Activated CD4-positive, alpha-beta T cell treated with anti-CD3 and anti-CD28 coated beads, Interleukin-2, amount 50 U/mL, for 1 hour (primary cell): ENCODE results near the gene FHAD1.
"Not testable (repeated sequence)": the region's sequence is repeated elsewhere in the genome, so short reads cannot be mapped to it uniquely, and the experiment has no call there.

ENCODE experiments used
- DNase-seq: peaks from one replicate; pipeline ENCODE4 v3.0.0-alpha.2; 2020

The FHAD1 gene

DNA sequence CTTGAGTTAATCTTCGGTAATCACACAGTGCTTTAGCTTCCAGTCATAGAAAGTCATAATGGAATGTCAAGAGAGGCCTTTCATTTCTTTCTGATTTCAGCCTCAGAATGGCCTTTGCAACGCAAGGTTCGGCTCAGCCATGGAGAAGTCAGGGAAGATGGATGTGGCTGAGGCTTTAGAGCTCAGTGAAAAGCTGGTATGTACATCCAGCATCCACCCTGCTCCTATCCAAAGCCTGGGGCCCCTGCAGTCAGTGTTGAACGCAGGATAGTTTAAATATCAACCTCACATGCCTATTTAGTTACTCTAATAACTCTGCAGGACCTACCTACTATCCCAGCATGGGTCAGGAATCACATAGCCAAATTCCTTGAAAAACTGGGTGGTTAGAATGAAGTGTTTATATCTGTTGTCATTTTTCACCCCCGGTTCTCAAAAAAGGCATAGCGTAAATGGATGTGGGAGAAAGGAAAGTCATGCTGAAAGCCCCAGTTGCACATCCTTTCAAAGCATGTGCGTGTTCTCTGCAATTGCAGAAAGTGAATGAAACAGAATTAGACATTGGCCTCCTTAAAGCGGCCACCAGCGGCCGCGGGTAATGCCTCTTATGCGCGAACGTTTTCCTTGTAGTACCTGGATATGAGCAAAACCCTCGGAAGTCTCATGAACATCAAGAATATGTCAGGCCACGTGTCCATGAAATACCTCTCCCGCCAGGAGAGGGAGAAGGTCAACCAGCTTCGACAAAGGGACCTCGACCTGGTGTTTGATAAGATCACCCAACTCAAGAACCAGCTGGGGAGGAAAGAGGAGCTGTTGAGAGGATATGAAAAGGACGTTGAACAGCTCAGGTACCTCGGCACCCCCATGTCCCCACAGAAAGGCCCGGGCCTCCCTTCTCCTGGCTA, 133.8 kb downstream of the FHAD1 start:
- no peak for DNase-seq

DNA sequence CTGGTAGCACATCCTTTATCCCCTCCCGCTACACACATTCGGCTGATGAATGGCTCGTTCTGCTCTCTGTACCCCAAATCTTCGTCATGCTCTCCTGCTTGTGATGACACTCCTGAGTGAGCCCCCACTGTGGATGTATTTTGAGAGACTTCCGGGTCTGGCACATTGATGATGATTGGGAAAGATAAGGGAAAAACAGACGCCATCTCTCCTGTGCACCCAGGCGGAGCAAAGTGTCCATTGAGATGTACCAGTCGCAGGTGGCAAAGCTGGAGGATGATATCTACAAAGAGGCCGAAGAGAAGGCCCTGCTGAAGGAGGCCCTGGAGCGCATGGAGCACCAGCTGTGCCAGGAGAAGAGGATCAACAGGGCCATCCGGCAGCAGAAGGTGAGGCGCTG, 134.8 kb downstream of the FHAD1 start:
- DNase-seq = no peak

DNA sequence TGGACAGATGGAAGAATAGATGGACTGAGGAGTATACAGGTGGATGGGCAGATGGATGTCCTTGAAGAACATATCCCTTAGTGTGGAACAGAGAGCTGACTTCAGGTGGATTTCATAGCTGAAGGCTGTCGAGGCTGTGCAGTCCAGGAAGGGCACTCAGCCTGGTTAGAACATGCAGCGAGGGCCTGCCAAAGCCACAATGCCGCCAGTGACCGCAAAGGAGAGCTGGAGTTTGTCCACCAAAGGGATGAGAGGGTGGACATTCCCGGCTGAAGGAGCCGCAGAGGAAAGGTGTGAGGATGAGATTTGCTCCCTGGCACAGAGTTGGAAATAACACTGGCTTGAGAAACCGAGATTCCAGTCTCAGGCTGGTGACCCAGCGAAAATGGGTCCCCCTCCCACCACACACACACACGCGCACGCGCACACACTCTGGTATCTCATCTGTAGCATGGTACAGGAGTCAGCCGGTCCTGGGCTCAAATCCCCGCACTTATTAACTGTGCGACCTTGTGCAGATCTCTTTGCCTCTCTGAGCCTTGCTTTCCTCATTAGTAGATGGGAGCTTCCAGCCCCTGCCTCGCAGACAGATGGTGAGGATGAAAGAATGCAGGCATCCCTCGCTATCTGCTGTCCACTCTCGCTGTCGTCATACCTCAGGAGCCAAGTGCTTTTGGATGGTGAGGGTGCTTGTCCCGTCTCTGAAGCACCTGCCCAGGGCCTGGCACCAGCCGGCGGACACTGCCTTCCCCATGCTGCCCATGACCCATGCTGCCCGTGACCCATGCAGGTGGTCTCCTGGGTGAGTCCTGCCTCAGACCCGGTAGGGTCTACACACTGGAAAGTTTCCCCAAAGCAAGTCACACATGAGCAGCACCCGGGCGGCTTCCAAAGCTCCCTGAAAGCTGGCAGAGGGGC, 135.8 kb downstream of the FHAD1 start:
- no peak for DNase-seq

DNA sequence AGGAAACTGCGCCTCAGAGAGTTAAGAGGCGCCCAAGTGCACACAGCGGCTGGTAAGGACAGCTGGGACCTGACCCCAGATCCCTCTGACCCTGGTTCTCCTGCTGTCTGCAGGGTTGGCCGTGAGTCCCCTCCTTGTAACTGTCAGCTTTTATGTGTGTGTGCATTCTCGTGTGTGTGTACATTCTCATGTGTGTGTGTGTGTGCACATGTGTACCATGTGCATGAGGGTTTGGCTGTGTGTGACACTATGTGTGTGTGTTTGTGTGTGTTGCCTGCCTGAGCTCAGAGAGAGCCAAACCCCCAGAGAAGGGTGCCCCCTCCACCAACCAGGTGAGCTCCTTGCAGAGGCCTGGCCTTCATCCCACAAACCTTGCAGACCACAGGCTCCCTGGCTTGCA, 136.8 kb downstream of the FHAD1 start:
- DNase-seq = no peak

DNA sequence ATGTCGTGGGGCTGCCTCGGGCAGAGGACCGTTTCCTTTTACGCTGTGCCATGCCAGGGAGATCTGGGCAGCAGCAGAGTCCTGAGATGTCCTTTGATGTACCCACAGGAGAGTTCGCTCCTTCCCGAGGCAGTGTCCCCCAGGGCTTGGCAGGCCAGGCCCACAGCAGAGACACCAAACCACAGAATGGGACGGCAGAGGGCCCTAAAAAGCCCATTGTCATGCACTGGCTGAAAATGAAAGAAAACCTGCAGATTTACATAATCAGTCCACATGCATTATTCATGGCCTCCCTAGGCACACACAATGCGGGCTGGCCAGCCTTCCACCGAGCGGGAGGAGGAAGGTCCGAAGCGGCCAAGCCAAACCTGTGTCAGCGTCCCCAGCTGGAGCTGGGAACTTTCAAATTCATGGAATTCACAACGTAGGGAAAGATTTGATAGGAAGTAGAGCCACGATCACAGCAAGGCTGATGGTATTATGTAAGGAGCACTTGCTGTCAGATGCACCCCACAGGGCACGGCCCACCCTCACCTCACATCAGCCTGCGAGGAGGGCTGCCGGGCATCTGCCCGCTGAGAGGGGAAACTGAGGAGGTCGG, 137.4 kb downstream of the FHAD1 start:
- no peak for DNase-seq

DNA sequence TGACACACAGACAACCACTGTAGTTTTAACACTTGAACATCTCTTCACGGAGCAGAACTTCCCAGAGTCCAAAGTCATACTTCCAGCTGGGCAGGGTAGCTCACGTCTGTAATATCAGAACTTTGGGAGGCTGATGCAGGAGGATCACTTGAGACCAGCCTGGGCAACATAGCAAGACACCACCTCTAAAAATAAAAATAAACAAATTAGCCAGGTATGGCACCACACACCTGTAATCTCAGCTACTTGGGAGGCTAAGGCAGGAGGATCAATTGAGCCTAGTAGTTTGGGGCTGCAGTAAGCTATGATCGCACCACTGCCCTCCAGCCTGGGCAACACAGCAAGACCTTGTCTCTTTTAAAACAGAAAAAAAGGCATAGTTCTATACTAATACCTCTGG, 138.4 kb downstream of the FHAD1 start:
- DNase-seq = no peak

DNA sequence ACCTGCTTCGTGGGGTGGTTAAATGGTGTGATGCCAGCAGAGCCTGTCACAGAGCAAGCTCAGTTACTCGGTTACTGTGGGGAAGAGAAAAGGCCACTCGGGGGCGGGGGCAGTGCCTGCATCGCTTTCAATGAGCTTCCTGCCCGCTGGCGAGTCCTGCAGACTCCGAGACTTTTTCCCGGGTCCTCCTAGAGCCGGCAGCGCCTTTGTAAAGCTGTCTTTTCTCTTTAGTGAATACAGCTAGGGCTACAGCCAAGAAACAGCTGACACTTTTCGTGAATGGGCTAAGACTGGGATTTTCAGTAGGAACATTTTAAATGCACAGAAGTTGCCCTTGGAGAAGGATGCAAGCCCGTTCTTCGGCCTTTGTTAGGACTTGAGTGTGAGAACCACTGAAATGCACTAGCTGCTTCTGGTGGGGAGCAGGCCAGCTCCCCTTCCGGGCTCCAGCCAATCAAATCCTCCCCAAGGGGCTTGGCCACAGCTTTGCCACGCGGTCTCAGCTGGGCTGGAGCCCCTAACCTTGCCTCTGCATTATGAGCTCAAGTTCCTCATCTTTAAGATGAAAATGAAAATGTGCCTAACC, 139.2 kb downstream of the FHAD1 start:
- DNase-seq = no peak

DNA sequence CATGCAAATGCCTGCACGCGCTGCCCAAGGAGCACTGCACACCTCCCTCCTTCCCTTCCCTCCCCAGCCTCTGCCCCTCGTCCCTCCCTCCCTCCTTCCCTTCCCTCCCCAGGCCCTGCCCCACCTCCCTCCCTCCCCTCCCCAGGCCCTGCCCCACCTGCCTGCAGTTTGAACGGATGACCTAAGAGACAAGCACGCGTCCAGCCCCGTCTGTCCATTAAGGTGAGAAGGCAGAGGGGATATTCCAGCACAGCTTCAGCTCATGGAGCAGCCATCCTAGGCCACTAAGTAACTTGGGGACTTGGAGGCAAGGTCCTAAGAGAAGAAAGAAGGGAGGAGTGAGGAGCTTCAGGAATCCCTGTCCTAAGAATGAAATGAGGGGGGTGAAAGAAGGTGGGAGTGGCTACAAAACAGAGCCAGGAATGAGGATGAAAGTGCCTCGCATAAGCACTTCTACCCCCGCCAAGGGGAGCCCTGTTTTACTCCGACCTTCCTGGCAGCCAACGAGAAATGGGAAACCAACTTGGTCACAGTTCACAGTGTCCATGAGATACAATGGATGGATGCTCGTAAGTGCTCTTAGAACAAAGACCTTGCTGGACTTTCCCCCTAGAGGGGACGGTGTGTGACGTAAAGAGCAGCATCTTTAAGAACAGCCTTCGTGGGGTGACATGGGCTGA, 141.3 kb downstream of the FHAD1 start:
- no peak for DNase-seq

DNA sequence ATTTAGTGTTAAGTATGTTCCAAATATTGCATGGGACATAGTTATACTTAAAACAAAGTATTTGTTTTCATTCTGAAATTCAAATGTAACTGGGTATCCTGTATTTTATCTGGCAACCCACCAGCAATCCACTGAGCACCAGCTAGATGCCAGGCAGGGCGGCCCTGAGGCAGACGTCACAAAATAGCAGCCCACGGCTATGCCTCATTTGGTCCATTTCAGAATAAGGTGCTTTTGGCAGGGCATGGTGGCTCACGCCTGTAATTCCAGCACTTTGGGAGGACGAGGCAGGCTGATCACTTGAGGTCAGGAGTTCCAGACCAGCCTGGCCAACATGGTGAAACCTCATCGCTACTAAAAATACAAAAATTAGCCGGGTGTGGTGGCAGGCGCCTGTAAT, 142.8 kb downstream of the FHAD1 start:
- not testable (repeated sequence) for DNase-seq

DNA sequence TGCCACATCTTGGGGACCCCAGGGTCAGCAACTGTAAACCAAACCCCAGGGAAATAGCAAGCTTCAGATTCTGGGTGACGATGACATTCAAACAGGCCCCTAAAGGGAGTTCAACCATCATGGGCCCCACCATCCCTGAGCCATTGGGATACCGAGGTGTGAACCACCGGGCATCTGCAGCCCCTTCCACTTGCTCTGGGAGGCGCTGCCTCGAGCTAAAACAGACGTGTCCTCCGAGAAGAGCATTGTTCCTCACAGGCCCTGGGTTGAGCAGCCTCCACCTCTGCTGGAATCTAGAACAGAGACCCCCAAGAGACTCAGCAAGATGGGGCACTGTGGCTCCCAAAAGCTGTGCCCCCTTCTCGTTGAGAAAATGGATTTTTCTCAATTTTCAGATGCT, 143.6 kb downstream of the FHAD1 start:
- DNase-seq = no peak

DNA sequence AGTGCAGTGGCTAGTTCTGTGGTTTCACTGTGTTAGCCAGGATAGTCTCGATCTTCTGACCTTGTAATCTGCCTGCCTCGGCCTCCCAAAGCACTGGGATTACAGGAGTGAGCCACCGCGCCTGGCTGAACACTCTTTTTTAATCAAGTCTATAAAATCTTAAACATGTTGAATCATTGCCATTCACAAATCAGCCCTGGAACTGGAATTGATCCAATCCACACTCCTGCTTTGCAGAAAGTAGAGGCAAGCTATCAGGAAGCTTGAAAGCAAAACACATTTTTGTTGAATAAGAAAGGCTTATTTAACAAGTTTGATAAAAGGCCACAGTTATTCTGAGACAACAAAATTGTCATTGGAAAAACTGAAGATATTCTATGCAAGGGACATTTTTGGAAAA, 144.3 kb downstream of the FHAD1 start:
- no peak for DNase-seq

DNA sequence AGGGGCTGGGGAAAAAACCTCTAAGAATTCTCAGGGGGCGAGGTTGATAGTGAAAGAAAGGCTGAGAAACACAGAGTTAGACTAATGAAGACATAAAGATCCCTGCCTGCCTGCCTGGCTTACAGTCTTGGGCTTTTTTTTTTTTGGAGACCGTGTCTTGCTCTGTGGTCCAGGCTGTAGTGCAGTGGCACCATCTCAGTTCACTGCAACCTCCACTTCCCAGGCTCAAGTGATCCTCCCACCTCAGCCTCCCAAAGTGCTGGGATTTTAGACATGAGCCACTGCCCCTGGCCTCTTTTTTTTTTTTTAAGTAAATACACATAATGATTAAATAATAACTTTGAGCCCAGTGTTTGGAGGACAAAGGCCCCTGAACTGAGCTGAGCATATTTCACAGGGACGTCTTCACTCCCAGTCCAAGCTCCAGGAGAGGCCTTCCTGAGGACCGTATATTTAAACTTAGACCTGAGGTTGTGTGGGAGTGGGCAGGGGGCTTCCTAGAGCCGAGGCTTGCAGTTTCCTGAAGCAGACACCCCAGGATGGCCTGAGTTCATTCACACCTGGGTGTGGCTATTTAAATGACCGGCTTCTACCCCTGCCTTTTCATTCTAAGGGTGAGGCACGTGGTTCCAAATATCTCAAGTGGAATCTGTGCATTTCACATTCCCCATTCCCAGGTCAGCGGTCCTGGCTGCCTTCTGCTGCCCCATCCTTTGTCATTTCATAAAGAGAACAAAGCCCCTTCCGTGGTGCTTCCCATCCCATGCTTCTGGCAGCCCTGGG, 146.6 kb downstream of the FHAD1 start:
- DNase-seq = no peak

DNA sequence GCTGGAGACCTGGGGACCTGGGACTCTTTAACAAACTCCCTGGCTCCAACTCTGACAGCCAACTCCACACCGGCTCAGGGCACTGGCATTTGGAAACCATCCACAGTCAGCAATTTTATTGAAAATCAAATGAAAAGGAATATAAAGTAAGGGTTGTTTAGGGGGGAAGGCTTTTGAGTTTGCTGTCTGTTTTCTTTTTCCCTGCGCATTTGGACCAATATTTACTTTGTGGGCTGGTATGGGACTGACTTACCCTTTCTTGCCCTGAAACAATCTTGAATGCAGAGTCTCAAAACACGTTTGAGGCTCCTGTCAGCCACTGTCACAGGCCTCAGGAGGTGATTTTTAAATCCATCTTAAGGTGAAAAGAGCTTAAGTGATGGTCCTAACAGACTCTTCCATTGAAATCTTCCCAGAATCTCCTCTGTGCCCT, 147.3 kb downstream of the FHAD1 start:
- no peak for DNase-seq

DNA sequence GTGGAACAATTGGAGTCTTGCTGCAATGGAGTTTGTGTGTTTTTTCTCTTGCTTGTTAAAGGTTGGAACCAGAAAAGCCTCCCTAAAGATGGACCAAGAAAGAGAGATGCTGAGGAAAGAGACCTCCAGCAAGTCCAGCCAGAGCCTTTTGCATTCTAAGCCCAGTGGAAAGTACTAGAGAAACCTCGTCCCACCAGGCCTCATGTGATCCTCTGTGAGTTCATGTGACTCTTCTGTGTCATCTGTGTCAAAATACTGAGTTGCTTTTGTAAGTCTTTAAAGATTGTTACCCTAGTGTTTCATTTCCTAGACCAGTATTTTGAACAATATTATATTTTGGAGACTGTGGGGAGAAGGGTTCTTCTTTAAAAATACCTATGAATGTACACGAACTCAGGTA, 150.2 kb downstream of the FHAD1 start:
- no peak for DNase-seq

DNA sequence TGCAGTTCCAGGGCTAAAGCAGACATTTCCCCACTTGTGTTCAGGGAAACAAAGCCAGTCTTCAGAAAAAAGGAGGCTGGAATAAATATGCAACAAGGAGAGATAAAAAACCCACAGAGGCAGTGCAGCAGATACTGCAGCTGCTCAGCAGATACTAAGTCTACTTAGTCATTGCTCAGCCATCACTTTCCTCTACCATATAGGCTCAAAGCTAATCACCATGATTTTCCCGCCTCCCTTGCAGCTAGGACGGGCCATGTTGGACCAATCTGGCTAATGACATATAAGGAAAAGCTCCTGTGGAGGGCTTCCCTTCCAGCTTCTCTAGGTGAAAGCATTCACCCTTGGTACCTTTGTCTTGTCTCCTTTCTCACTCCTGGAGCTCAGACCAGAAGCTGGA, 152.7 kb downstream of the FHAD1 start:
- no peak for DNase-seq

DNA sequence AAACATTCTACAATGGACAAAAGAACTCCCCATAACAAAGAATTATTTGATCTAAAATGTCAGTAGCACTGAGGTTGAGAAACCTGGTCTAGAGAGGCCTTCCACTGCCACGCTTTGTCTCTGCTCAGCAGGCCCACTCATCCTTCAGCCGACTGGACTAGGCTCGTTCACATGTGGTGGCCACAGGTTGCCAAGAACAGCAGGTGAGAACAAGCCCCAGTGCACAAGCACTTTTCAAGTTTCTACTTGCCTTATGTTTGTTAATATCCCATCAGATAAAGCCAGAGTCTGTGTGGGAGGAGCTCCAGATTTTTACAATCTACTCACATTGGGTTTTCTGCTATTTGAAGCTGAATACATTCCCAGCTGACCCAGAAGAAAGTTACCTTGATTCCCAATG, 153.6 kb downstream of the FHAD1 start:
- no peak for DNase-seq

DNA sequence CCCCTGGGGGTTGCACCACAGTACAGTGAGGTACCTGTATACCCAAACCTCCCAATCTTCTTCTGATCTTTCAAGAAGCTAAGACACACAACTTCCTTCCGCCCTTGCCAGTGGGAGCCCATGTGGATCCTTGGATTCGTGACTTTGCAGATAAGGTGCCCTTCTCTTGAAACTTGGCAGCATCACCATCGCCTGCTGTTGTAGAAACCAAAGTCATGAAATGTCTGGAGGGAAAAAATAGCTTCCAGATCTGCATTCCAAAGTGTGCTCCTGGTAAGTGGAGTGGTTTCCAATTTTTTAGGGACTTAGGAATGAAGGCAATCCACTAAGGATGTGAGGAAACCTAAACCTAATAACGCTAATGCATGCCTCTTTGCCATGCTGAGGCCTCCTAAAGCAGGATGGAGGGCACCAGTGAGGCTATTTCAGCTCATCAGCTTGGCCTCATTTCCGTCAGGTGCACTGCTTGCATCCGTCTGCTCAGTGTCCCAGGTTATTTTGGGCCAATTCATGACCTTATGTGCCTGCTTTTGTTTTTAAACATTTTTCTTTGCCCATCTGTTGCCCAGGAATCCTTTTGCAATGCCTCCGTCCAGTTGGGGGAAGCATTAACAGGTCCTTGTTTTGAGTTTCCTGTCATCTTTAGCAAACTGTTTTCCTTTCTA, 154.5 kb downstream of the FHAD1 start:
- DNase-seq = no peak

DNA sequence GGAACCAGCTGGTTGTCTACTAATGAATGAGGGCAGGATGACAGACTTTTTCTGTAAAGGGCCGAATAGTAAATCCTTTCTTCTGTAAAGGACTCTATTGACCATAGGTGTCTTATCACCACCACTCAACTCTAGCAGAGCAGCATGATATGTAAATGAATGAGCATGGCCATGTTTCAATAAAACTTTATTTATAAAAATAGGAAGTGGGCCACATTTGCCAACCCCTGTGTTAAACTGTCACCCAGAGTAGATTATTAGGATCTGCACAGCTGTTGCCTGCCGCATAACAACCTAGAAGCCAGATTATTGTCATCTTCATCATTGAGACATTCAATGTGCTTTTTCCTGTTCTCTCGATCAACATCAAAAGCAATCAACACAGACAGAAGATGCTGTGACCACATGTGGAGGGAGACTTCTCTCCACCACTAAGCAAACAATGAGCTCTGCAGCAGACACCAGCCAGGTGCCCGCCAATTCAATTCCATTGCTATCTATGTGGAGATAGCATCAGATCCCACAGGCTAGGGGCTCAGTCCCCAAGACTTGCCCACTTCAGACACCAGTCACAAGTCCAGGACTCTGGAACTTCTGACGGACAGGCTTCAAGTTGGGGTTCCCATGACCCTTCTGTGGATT, 155.9 kb downstream of the FHAD1 start:
- no peak for DNase-seq

DNA sequence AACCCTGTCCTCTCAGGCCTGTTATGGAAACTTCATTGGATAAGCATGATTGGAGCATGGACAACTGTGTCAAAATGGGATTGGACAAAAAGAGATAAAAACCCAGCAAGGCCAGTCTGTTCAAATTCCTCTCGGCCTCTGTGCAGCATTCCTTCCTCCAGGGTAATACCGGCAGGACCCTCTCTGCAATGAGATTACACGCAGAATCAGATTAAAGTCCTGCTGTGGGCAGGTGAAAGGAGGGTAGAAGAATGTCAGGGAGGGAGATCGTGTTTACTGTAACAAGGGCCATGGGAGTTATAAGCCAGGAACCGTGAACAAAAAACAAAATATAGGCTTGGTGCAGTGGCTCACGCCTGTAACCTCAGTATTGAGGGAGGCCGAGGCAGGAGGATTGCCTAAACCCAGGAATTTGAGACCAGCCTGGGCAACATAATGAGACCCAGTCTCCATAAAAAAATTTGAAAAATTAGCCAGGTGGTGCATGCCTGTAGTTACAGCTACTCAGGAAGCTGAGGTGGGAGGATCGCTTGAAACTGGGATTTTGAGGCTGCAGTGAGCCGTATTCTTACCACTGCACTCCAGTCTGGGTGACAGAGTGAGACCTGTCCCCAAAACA, 157.0 kb downstream of the FHAD1 start:
- no peak for DNase-seq
